ENCODE data around the gene COBL.

Gene COBL

DNA sequence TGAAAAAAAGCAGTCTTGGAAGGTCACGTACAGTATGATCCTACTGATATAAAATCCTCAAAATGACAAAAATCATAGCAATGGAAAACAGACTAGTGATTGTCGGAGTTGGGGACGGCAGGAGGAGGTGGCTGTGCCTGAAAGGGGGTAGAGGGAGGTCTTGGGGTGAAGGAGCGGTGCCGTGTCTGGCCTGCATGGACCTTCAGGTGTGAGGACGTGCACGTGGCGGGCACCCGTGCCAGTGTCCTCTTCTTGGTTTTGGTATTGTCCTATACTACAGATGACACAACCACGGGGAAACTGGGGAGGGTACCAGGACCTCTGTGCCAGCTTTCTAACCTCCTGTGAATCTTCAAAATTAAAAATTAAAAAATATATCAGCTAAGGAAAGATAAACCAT is 73.0 kb downstream of the COBL start:
- Histone ChIP-seq H3K36me3 (ENCODE audit: low read depth) (no peaks in the 10 kb centered on the region), H3K4me1 (ENCODE audit: insufficient read depth, poor library complexity, severe bottlenecking) (no peaks in the 10 kb centered on the region), H3K9me3 (ENCODE audit: severe bottlenecking) (no peaks in the 10 kb centered on the region), H3K27me3 (ENCODE audit: insufficient read depth, poor library complexity, severe bottlenecking) (no peaks in the 10 kb centered on the region), H3K4me3 (ENCODE audit: severe bottlenecking) (no peak overlapping the region), H3K27ac (ENCODE audit: poor library complexity, severe bottlenecking) (no peak overlapping the region)
- TF ChIP-seq, protein P1, sequence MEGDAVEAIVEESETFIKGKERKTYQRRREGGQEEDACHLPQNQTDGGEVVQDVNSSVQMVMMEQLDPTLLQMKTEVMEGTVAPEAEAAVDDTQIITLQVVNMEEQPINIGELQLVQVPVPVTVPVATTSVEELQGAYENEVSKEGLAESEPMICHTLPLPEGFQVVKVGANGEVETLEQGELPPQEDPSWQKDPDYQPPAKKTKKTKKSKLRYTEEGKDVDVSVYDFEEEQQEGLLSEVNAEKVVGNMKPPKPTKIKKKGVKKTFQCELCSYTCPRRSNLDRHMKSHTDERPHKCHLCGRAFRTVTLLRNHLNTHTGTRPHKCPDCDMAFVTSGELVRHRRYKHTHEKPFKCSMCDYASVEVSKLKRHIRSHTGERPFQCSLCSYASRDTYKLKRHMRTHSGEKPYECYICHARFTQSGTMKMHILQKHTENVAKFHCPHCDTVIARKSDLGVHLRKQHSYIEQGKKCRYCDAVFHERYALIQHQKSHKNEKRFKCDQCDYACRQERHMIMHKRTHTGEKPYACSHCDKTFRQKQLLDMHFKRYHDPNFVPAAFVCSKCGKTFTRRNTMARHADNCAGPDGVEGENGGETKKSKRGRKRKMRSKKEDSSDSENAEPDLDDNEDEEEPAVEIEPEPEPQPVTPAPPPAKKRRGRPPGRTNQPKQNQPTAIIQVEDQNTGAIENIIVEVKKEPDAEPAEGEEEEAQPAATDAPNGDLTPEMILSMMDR (IDR thresholded peaks at IDR 0.05; ENCODE audit: poor library complexity, severe bottlenecking): no peak
- ATAC-seq (ENCODE audit: low read depth) (no peak), DNase-seq (ENCODE audit: low spot score) (no peak)

DNA sequence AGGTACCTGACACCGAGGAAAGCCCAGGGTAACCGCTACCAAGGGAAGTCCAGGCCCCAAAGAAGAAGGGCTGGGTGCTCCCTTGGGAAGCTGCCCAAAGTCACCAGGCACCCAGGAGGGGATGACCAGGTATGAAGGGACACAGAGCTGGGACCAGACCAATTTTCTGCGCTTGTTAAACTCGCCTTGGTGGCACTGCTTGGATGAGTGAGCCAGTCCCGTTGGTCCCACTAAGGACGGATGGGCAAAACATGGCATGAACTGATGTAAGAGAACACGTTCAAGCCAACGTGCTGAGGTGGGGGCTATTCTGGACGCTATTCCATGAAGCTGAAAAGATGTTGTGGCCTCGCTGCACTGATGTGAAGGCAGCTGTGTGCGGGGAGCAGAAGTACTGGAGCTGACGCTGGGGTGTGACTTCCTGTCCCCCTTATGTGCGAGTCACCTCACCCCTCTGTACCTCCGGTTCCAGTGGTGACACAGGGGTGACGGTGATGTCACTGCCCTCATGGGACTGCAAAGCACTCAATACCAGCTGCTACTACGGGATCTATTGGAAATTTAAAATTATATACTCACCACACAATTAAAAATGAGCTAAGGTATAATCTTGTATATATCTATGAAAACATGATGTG is 73.6 kb downstream of the COBL start:
- no peak for DNase-seq (ENCODE audit: low spot score)
- no peaks in the 10 kb centered on the region for H3K36me3 ChIP-seq (ENCODE audit: low read depth)
- no peak overlapping the region for H3K27ac ChIP-seq (ENCODE audit: poor library complexity, severe bottlenecking)
- H3K4me1 ChIP-seq (ENCODE audit: insufficient read depth, poor library complexity, severe bottlenecking): no peaks in the 10 kb centered on the region
- H3K9me3 ChIP-seq (ENCODE audit: severe bottlenecking): no peaks in the 10 kb centered on the region
- H3K4me3 ChIP-seq (ENCODE audit: severe bottlenecking): no peak overlapping the region
- TF ChIP-seq, protein P1 (IDR thresholded peaks at IDR 0.05; ENCODE audit: poor library complexity, severe bottlenecking): no peak
- no peak for ATAC-seq (ENCODE audit: low read depth)
- no peaks in the 10 kb centered on the region for H3K27me3 ChIP-seq (ENCODE audit: insufficient read depth, poor library complexity, severe bottlenecking)

DNA sequence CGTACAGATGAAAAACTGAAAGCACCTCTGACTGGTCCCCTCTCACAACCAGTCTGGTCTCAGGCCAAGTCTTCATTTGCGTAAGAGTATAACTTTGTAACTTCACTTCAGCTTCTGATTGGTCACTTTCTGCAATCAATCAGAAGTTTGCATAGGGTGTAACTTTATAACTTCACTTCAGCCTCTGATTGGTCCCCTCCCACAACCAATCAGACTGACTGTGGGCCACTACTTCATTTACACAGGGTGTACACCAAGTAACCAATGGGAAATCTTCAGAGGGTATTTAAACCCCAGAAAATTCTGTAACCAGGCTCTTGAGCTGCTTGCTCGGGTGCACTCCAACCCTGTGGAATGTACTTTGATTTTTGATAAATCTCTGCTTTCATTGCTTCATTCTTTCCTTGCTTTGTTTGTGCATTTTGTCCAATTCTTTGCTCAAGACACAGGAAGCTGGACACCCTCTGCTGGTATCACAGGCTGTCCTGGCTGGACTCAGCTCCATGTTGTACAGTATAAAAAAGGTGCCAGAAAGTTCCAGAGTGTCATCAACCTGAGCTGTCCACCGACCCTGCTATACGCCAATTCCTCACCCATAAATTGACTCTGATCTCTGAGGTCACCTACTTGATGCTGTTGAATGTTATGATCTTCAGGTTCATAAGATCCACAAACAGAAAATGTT is 74.5 kb downstream of the COBL start:
- H3K36me3 ChIP-seq (ENCODE audit: low read depth): no peaks in the 10 kb centered on the region
- TF ChIP-seq, protein P1 (IDR thresholded peaks at IDR 0.05; ENCODE audit: poor library complexity, severe bottlenecking): no peak
- H3K27me3 ChIP-seq (ENCODE audit: insufficient read depth, poor library complexity, severe bottlenecking): no peaks in the 10 kb centered on the region
- DNase-seq (ENCODE audit: low spot score): no peak
- no peaks in the 10 kb centered on the region for H3K9me3 ChIP-seq (ENCODE audit: severe bottlenecking)
- no peak overlapping the region for H3K27ac ChIP-seq (ENCODE audit: poor library complexity, severe bottlenecking)
- H3K4me3 ChIP-seq (ENCODE audit: severe bottlenecking): no peak overlapping the region
- no peak for ATAC-seq (ENCODE audit: low read depth)
- H3K4me1 ChIP-seq (ENCODE audit: insufficient read depth, poor library complexity, severe bottlenecking): no peaks in the 10 kb centered on the region

DNA sequence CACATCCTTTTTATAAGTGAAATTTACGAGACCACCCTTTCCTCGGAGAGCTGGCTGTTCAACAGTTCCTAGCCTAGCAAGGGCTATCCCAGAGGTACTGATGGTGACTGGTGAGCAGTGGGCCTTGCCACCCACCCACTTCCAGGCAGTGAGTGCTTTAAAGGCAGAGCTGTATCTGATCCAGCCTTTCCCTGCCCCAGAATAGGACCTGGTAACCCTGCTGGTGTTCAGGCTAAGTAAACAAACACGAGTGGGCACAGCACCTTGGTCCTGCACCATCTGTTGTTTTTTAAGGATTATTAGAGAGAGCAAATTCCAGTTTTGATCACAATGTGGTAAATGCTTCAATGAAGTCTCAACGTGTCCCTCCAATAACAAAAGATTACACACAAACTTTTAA is 75.7 kb downstream of the COBL start:
- ATAC-seq (ENCODE audit: low read depth): no peak
- TF ChIP-seq, protein P1 (IDR thresholded peaks at IDR 0.05; ENCODE audit: poor library complexity, severe bottlenecking): no peak
- H3K36me3 ChIP-seq (ENCODE audit: low read depth): no peaks in the 10 kb centered on the region
- no peaks in the 10 kb centered on the region for H3K9me3 ChIP-seq (ENCODE audit: severe bottlenecking)
- no peaks in the 10 kb centered on the region for H3K27me3 ChIP-seq (ENCODE audit: insufficient read depth, poor library complexity, severe bottlenecking)
- no peak overlapping the region for H3K27ac ChIP-seq (ENCODE audit: poor library complexity, severe bottlenecking)
- H3K4me3 ChIP-seq (ENCODE audit: severe bottlenecking): no peak overlapping the region
- DNase-seq (ENCODE audit: low spot score): no peak
- H3K4me1 ChIP-seq (ENCODE audit: insufficient read depth, poor library complexity, severe bottlenecking): no peaks in the 10 kb centered on the region

DNA sequence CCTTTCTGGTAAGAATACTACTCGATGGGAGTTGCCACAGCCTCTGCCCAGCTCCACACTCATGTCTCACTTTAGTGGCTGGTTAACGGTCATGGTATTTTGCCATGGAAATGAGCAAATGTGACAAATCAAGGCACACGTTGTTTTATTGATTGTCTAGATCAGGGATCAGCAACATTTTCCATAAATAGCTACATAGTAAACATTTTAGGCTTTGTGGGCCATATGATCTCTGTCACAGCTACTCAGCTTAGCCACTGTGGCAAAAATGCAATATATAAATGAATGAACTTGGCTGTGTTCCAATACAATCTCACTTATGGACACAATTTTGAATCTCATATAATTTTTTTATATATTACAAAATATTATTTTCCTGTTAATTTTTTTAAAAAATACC is 76.9 kb downstream of the COBL start:
- Histone ChIP-seq H3K36me3 (ENCODE audit: low read depth) (no peaks in the 10 kb centered on the region), H3K4me1 (ENCODE audit: insufficient read depth, poor library complexity, severe bottlenecking) (no peaks in the 10 kb centered on the region), H3K9me3 (ENCODE audit: severe bottlenecking) (no peaks in the 10 kb centered on the region), H3K4me3 (ENCODE audit: severe bottlenecking) (no peak overlapping the region), H3K27me3 (ENCODE audit: insufficient read depth, poor library complexity, severe bottlenecking) (no peaks in the 10 kb centered on the region), H3K27ac (ENCODE audit: poor library complexity, severe bottlenecking) (no peak overlapping the region)
- ATAC-seq (ENCODE audit: low read depth) (no peak), DNase-seq (ENCODE audit: low spot score) (no peak)
- TF ChIP-seq, protein P1 (IDR thresholded peaks at IDR 0.05; ENCODE audit: poor library complexity, severe bottlenecking): no peak
